OCI-LY3 (cell line): ENCODE data around the gene ALPP.

Experiments used
- EZH2phosphoT487 ChIP-seq: fragments of 200-600 bp; shearing (Covaris generic); IDR thresholded peaks from 2 replicates; pipeline ENCODE4 v1.6.1; 2018; ENCODE audit warnings: antibody characterized with exemption, mixed run types, low read depth
- TF ChIP-seq, protein P1 (sequence below): fragments of 200-600, 300-600 bp; sonication (generic); IDR thresholded peaks from 2 replicates; pipeline ENCODE4 v1.5.1; 2014; ENCODE audit warnings: antibody characterized with exemption, low read length, low read depth

DNA sequence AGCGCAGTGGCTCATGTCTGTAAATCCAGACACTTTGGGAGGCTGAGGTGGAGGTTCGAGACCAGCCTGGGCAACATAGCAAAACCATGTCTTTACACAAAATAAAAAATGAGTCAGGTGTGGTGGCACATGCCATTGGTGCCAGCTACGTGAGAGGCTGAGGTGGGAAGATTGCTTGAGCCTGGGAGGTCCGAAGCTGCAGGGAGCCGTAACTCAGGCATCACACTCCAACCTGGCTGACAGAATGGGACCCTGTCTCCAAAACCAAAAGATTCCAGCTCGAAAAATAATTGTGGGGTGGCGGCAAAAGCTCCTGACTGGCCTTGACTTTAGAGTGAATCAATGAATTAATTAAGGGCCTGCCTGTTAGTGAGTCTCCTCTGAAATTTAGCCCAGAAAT, 1.2 kb upstream of the ALPP start:
- TF ChIP-seq, protein P1, sequence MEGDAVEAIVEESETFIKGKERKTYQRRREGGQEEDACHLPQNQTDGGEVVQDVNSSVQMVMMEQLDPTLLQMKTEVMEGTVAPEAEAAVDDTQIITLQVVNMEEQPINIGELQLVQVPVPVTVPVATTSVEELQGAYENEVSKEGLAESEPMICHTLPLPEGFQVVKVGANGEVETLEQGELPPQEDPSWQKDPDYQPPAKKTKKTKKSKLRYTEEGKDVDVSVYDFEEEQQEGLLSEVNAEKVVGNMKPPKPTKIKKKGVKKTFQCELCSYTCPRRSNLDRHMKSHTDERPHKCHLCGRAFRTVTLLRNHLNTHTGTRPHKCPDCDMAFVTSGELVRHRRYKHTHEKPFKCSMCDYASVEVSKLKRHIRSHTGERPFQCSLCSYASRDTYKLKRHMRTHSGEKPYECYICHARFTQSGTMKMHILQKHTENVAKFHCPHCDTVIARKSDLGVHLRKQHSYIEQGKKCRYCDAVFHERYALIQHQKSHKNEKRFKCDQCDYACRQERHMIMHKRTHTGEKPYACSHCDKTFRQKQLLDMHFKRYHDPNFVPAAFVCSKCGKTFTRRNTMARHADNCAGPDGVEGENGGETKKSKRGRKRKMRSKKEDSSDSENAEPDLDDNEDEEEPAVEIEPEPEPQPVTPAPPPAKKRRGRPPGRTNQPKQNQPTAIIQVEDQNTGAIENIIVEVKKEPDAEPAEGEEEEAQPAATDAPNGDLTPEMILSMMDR, result no peak
- TF ChIP-seq EZH2phosphoT487, result no peak
